Smooth muscle cell (in vitro differentiated cells): ENCODE data around the gene RIPOR3. TPM values are rescaled to one million over a fixed set of nuclear protein-coding genes. Genes with fewer than 3 reads are reported as not detected.
"Not testable (repeated sequence)": the region's sequence is repeated elsewhere in the genome, so short reads cannot be mapped to it uniquely, and the experiment has no call there.

Experiments
- DNase-seq: peaks from one replicate; lab custom pipeline; 2025; ENCODE audit not compliant: unreplicated experiment; lab: John Stamatoyannopoulos, UW
- H2AFZ ChIP-seq: fragments of 200-600 bp; sonication (generic); 2 replicates; pipeline ENCODE4 v1.6.0; 2016; ENCODE audit warnings: antibody characterized with exemption, low read depth, mild to moderate bottlenecking
- H3F3A ChIP-seq: fragments of 200-600 bp; sonication (generic); 2 replicates; pipeline ENCODE4 v1.6.0; 2017; ENCODE audit warnings: antibody characterized with exemption, low read depth
- H3K27ac ChIP-seq: fragments of 200-600 bp; sonication (generic); 2 replicates; pipeline ENCODE4 v1.5.1; 2016; ENCODE audit warnings: low read depth, mild to moderate bottlenecking
- H3K27me3 ChIP-seq: fragments of 200-600 bp; sonication (generic); 2 replicates; pipeline ENCODE4 v1.6.1; 2016; ENCODE audit warnings: low read depth, mild to moderate bottlenecking
- H3K36me3 ChIP-seq: fragments of 200-600 bp; sonication (generic); 2 replicates; pipeline ENCODE4 v1.5.1; 2016; ENCODE audit warnings: low read depth
- H3K4me1 ChIP-seq: fragments of 200-600 bp; sonication (generic); 2 replicates; pipeline ENCODE4 v1.5.1; 2016; ENCODE audit warnings: low read depth
- H3K4me2 ChIP-seq: fragments of 200-600 bp; sonication (generic); 2 replicates; pipeline ENCODE4 v1.6.0; 2016; ENCODE audit warnings: mild to moderate bottlenecking
- H3K4me3 ChIP-seq: fragments of 200-600 bp; sonication (generic); 2 replicates; pipeline ENCODE4 v1.5.1; 2016; ENCODE audit warnings: mild to moderate bottlenecking
- H3K79me2 ChIP-seq: fragments of 200-600 bp; sonication (generic); 2 replicates; pipeline ENCODE4 v1.6.0; 2016; ENCODE audit warnings: low read depth, mild to moderate bottlenecking
- H3K9ac ChIP-seq: fragments of 200-600 bp; sonication (generic); 2 replicates; pipeline ENCODE4 v1.6.0; 2016; ENCODE audit warnings: low read depth
- H3K9me3 ChIP-seq: fragments of 200-600 bp; sonication (generic); replicated peaks from 2 replicates; pipeline ENCODE4 v1.5.1; 2016; ENCODE audit warnings: low read depth
- H4K20me1 ChIP-seq: fragments of 200-600 bp; sonication (generic); 2 replicates; pipeline ENCODE4 v1.6.0; 2016; ENCODE audit warnings: low read depth
- WGBS: methylation state at CpG from one replicate; pipeline ENCODE4 v1.1.7; 2016; ENCODE audit warnings: low lambda C conversion rate; 5-methylcytosine and 5-hydroxymethylcytosine counted together
- polyA plus RNA-seq: library from polyadenylated mRNA; unstranded; fragments of >200 nt; fragmentation: Nextera tagmentation; extraction: Ambion mirVana; gene quantifications from 2 replicates; pipeline ENCODE4 v1.2.1, GENCODE V29; 2016
- total RNA-seq: library from RNA; depleted of rRNA; stranded (reverse); fragments of >200 nt; gene quantifications from 2 replicates; pipeline ENCODE4 v1.2.3, GENCODE V29; 2014
- TF ChIP-seq, protein P1 (sequence below): fragments of 200-600 bp; sonication (generic); IDR thresholded peaks from 2 replicates; pipeline ENCODE4 v1.5.1; 2017; ENCODE audit warnings: borderline replicate concordance, mild to moderate bottlenecking, antibody characterized with exemption; ENCODE audit not compliant: insufficient read depth, poor library complexity, severe bottlenecking

RIPOR3 gene
- total and polyA plus RNA-seq, 2 experiments from 2014 or later = 0.18 to 1.2 TPM

- H3K9ac ChIP-seq = peak overlapping the region; percentile 13
- peak overlapping the region; percentile 40 for H3K4me2 ChIP-seq
- H2AFZ ChIP-seq = no peak overlapping the region
- no peaks in the 10 kb centered on the region for H3K79me2 ChIP-seq
- H3K4me3 ChIP-seq = no peak overlapping the region
- peak; percentile 54 for DNase-seq
- H3K4me1 ChIP-seq = no peaks in the 10 kb centered on the region
- no peaks in the 10 kb centered on the region for H4K20me1 ChIP-seq
- no peaks in the 10 kb centered on the region for H3K9me3 ChIP-seq
- no peaks in the 10 kb centered on the region for H3K27me3 ChIP-seq
- H3F3A ChIP-seq = peaks cover 18% of the 10 kb centered on the region
- 18% methylated on average over 23 of the region's 23 CpGs for WGBS
- H3K36me3 ChIP-seq = no peaks in the 10 kb centered on the region
- TF ChIP-seq, protein P1, sequence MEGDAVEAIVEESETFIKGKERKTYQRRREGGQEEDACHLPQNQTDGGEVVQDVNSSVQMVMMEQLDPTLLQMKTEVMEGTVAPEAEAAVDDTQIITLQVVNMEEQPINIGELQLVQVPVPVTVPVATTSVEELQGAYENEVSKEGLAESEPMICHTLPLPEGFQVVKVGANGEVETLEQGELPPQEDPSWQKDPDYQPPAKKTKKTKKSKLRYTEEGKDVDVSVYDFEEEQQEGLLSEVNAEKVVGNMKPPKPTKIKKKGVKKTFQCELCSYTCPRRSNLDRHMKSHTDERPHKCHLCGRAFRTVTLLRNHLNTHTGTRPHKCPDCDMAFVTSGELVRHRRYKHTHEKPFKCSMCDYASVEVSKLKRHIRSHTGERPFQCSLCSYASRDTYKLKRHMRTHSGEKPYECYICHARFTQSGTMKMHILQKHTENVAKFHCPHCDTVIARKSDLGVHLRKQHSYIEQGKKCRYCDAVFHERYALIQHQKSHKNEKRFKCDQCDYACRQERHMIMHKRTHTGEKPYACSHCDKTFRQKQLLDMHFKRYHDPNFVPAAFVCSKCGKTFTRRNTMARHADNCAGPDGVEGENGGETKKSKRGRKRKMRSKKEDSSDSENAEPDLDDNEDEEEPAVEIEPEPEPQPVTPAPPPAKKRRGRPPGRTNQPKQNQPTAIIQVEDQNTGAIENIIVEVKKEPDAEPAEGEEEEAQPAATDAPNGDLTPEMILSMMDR = no peak
- H3K27ac ChIP-seq = peak overlapping the region; percentile 68
Observed at GRCh38 chr20:50645253-50646068, 45.9 kb downstream of the RIPOR3 start.

DNA sequence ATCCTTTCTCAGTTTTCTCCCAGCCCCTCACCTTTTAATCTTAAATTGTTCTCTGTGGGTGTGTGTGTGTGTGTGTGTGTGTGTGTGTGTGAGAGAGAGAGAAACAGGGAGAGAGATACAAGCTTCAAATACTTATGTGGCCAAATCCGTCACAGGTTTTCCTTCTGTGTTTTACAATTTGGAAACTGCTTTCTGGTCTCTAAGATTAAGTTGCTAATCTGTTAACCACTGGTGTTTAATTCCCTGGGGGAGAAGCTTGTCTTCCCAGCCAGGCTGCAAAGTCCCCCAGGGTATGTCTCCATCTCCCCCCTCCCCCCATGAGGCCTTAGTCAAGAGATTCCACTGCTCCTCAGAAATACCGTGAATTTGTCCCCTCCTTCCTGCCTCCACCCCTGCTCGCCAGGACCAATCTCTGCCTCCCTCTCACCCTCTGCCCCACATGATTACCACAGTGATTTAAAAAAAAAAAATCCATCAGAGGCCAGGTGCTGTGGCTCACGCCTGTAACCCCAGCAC is 49.0 kb downstream of the RIPOR3 start:
- no peak for DNase-seq
- Histone ChIP-seq H3K4me1 (peaks cover 5% of the 10 kb centered on the region), H3K79me2 (no peaks in the 10 kb centered on the region), H3K4me2 (no peak overlapping the region), H3F3A (peaks cover 18% of the 10 kb centered on the region), H2AFZ (no peak overlapping the region), H3K27me3 (no peaks in the 10 kb centered on the region), H3K36me3 (no peaks in the 10 kb centered on the region), H3K27ac (no peak overlapping the region), H4K20me1 (no peaks in the 10 kb centered on the region), H3K9me3 (no peaks in the 10 kb centered on the region), H3K9ac (no peak overlapping the region), H3K4me3 (no peak overlapping the region)
- TF ChIP-seq, protein P1 = no peak
- 47% methylated on average over 4 of the region's 4 CpGs for WGBS

DNA sequence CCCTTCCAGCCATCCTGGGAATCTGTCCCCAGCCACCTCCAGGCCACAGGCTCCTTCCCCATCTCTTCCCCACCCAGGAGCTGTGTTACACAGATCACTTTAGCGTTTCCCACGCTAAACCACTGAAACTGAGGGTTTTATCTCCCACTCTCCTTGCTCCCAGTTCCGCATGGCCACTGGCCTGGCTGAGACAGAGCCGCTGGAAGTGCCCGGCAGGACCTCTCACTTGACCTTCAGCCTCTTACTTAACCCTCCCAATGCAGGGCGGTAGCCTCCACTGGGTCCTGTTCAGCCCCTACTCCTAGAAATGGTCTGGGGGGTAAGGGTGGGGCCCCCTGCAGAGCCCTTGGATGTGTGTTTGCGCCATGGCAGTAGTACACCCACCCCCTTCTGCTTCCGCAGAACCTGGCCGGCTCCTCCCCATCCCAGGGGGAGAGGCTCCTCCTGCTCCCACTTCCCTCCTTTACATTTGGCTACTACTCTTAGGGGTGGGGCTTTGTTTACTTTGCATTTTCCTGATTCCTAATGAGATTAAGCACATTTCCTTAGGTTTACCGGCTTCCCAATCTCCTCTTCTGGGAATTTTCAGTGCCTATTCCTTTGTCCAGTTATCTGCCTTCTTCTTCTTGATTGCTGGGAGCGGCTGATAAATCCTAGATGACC is 49.6 kb downstream of the RIPOR3 start:
- not testable (repeated sequence) for H3K27ac ChIP-seq, H3K36me3 ChIP-seq

DNA sequence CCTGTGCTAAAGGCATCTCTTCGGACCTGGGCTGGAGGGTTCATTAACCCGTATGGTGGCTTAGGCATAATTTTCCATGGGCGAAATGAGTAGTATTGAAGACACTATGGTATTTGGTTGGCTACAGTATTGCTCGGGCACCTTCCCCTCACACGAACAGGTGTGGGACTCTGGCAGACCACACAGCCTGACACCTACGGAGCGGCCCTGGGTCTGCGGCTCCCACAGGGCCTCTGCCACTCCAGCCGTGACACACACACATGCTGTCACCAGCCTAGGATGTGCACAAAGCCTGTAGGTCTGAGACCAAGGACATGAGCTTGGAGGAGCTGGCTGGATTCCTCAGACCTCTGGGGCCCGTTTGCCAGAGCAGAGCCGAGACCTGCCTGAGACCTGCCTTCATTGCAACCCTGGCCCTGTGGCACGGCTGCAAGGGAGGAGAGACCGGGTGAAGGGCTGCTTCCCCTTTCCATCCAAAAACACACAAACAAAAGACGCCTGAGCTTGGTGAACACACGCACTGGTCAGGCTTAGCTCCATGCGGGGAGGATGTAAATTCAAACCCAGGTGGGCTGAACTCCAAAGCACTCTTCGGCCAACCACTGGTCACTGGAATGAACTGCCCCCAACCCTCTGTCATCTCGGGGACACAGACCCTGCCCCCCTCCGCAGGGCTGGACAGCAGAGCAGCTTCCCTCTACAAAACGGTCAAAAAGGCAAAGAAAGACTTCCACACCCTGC is 51.2 kb downstream of the RIPOR3 start:
- H3F3A ChIP-seq, H3K4me2 ChIP-seq, H3K27me3 ChIP-seq, H2AFZ ChIP-seq, H4K20me1 ChIP-seq, H3K79me2 ChIP-seq, H3K9ac ChIP-seq, DNase-seq, H3K36me3 ChIP-seq, H3K4me3 ChIP-seq, H3K9me3 ChIP-seq, H3K27ac ChIP-seq: not testable (repeated sequence)
- H3K4me1 ChIP-seq = peaks cover 19% of the 10 kb centered on the region
- 84% methylated on average over 18 of the region's 20 CpGs for WGBS

More for the DNA sequence above, 49.6 kb downstream of the RIPOR3 start:
- 36% methylated on average over 11 of the region's 11 CpGs for WGBS
- Histone ChIP-seq H3F3A (peaks cover 18% of the 10 kb centered on the region), H3K4me1 (peaks cover 11% of the 10 kb centered on the region)
- H3K9ac ChIP-seq, H2AFZ ChIP-seq, H3K79me2 ChIP-seq, DNase-seq, H4K20me1 ChIP-seq, H3K4me2 ChIP-seq, H3K4me3 ChIP-seq, H3K9me3 ChIP-seq, H3K27me3 ChIP-seq: not testable (repeated sequence)

GRCh38 chr20:50638015-50638847 is 53.1 kb downstream of the RIPOR3 start:
- peaks cover 19% of the 10 kb centered on the region for H3K4me1 ChIP-seq
- not testable (repeated sequence) for H3K4me2 ChIP-seq, H3F3A ChIP-seq, H3K9me3 ChIP-seq, H3K36me3 ChIP-seq, H2AFZ ChIP-seq, H3K27ac ChIP-seq, H3K27me3 ChIP-seq, H3K9ac ChIP-seq, H4K20me1 ChIP-seq, H3K4me3 ChIP-seq, H3K79me2 ChIP-seq
- WGBS = 60% methylated on average over 13 of the region's 15 CpGs
- DNase-seq = peak; percentile 13
